Panc1 (cell line): ENCODE measurements around the gene ERMP1. TPM values are rescaled to one million over a fixed set of nuclear protein-coding genes. Genes with fewer than 3 reads are reported as not detected.

ENCODE experiments used
- ATAC-seq: fragments of 200-7000 bp; cut with Tn5 transposase; 2 replicates; pipeline ENCODE4 v1.9.1; 2020; ENCODE audit warnings: mild to moderate bottlenecking, moderate library complexity
- BruUV-seq: library from RNA; stranded (reverse); fragments of 400-500 nt; replicated peaks from 2 replicates; lab custom pipeline; 2021; lab: Mats Ljungman, UMichigan
- CTCF ChIA-PET: fragments of 300-600 bp; sonication (Branson Sonifier 250); formaldehyde crosslinking; loops from one replicate; lab custom pipeline; 2022; ENCODE audit warnings: antibody characterized with exemption; lab: Charles Lee
- POLR2A ChIA-PET: fragments of 300-600 bp; sonication (Branson Sonifier 250); formaldehyde crosslinking; loops from one replicate; lab custom pipeline; 2022; ENCODE audit warnings: antibody characterized with exemption; lab: Charles Lee
- DNase-seq: peaks from one replicate; pipeline ENCODE4 v3.0.0-alpha.2; 2010; ENCODE audit warnings: low read depth, low spot score
- H3K27ac ChIP-seq: 2 replicates; pipeline ENCODE4 v1.5.1; 2011; ENCODE audit warnings: mild to moderate bottlenecking, low read length, inconsistent platforms
- H3K27me3 ChIP-seq: fragments of 200-500 bp; sonication (Bioruptor generic); 2 replicates; pipeline ENCODE4 v1.6.0; 2014; ENCODE audit warnings: low read length, inconsistent platforms; ENCODE audit not compliant: control insufficient read depth, insufficient read depth
- H3K36me3 ChIP-seq: fragments of 200-500 bp; sonication (Bioruptor generic); 2 replicates; pipeline ENCODE4 v1.5.1; 2014; ENCODE audit warnings: inconsistent platforms, mild to moderate bottlenecking, low read length, moderate library complexity; ENCODE audit not compliant: control insufficient read depth, insufficient read depth
- H3K4me1 ChIP-seq: 2 replicates; pipeline ENCODE4 v1.5.1; 2011; ENCODE audit warnings: inconsistent platforms, mild to moderate bottlenecking, low read length, moderate library complexity; ENCODE audit not compliant: control insufficient read depth, insufficient read depth
- H3K4me3 ChIP-seq, 2 experiments: 2 replicates each; pipeline ENCODE4 v1.5.1; 2011 to 2012; ENCODE audit warnings: low read depth in 2 of 2, low read length in 2 of 2, mild to moderate bottlenecking in 2 of 2, inconsistent platforms in 1 of 2, moderate library complexity in 1 of 2
- H3K9me3 ChIP-seq: fragments of 200-500 bp; sonication (Bioruptor generic); 2 replicates; pipeline ENCODE4 v1.5.1; 2014; ENCODE audit warnings: low read depth, mild to moderate bottlenecking, inconsistent platforms, low read length, moderate library complexity; ENCODE audit not compliant: control insufficient read depth, insufficient read depth
- CTCF ChIP-seq: fragments of 450-650 bp; IDR thresholded peaks from 2 replicates; pipeline ENCODE4 v1.5.1; 2017; ENCODE audit warnings: mild to moderate bottlenecking
- POLR2AphosphoS5 ChIP-seq: IDR thresholded peaks from 2 replicates; pipeline ENCODE4 v1.6.1; 2012; ENCODE audit warnings: mild to moderate bottlenecking, low read depth, low read length, moderate library complexity
- REST ChIP-seq, 2 experiments: IDR thresholded peaks; 2 replicates each; pipeline ENCODE4 v1.6.1; 2011 to 2012; ENCODE audit warnings: low read depth in 2 of 2, control low read depth in 1 of 2, low read length in 1 of 2, mild to moderate bottlenecking in 1 of 2, moderate library complexity in 1 of 2; ENCODE audit not compliant: insufficient read depth in 1 of 2
- SIN3A ChIP-seq: IDR thresholded peaks from 2 replicates; pipeline ENCODE4 v1.6.1; 2012; ENCODE audit warnings: low read depth, mild to moderate bottlenecking, low read length, moderate library complexity, borderline replicate concordance; ENCODE audit not compliant: insufficient read depth
- TCF7L2 ChIP-seq: IDR thresholded peaks from 2 replicates; pipeline ENCODE4 v1.6.1; 2011; ENCODE audit warnings: mild to moderate bottlenecking, low read depth, low read length, inconsistent platforms
- in situ Hi-C: cut with HindIII; loops from 2 replicates; pipeline ENCODE4 v1.10.0; 2016; ENCODE audit warnings: low sequenced_read_pairs, low pct_unique_long_range_greater_than_20kb
- intact Hi-C: fragments of 100-400 bp; cut with micrococcal nuclease; formaldehyde crosslinking; loops from one replicate; pipeline ENCODE4 v1.10.0; 2022; ENCODE audit not compliant: unreplicated experiment
- total RNA-seq: library from RNA; stranded (reverse); gene quantifications from one replicate; pipeline ENCODE4 v1.2.1, GENCODE V29; 2021; ENCODE audit not compliant: unreplicated experiment

The ERMP1 gene
- total RNA-seq, 1 experiment from 2014 or later = 38.4 TPM

GRCh38 chr9:5866272-5866671, 33.4 kb upstream of the ERMP1 start:
- H3K9me3 ChIP-seq = no peaks in the 10 kb centered on the region
- no peaks in the 10 kb centered on the region for H3K36me3 ChIP-seq
- no peaks in the 10 kb centered on the region for H3K27me3 ChIP-seq
- ChIA-PET CTCF (no interaction called here), POLR2A (no interaction called here)
- DNase-seq (no peak), ATAC-seq (no peak)
- TF ChIP-seq REST (IDR thresholded peaks at IDR 0.05; ENCODE audit: insufficient read depth in 1 of 2, low read depth in 2 of 2, low read length in 1 of 2) (no peak), CTCF (no peak), SIN3A (no peak), TCF7L2 (no peak), POLR2AphosphoS5 (no peak)
- no peak overlapping the region for H3K27ac ChIP-seq
- no peak overlapping the region for H3K4me3 ChIP-seq
- no peaks in the 10 kb centered on the region for H3K4me1 ChIP-seq
- in situ Hi-C loops (no loop called here), intact Hi-C loops (no loop called here)
- no TSS peak for BruUV-seq

- ChIA-PET CTCF (no interaction called here), POLR2A (no interaction called here)
- intact Hi-C loops = no loop called here
- H3K4me1 ChIP-seq = no peaks in the 10 kb centered on the region
- no peaks in the 10 kb centered on the region for H3K27me3 ChIP-seq
- in situ Hi-C loops = no loop called here
- no peak for DNase-seq
- no peak overlapping the region for H3K27ac ChIP-seq
- no peaks in the 10 kb centered on the region for H3K36me3 ChIP-seq
- ATAC-seq = no peak
- TF ChIP-seq REST (IDR thresholded peaks at IDR 0.05; ENCODE audit: insufficient read depth in 1 of 2, low read depth in 2 of 2, low read length in 1 of 2) (no peak), POLR2AphosphoS5 (no peak), CTCF (no peak), TCF7L2 (no peak), SIN3A (no peak)
- BruUV-seq = no TSS peak
- no peak overlapping the region for H3K4me3 ChIP-seq
- H3K9me3 ChIP-seq = no peaks in the 10 kb centered on the region
These were observed 31.5 kb upstream of the ERMP1 start for GRCh38 chr9:5864446-5864845.
